ENCODE results near the gene SOX21. TPM values are rescaled to one million over a fixed set of nuclear protein-coding genes. Genes with fewer than 3 reads are reported as not detected.

Gene SOX21
- total RNA-seq, 1 donor from 2014 or later, result not detected

DNA sequence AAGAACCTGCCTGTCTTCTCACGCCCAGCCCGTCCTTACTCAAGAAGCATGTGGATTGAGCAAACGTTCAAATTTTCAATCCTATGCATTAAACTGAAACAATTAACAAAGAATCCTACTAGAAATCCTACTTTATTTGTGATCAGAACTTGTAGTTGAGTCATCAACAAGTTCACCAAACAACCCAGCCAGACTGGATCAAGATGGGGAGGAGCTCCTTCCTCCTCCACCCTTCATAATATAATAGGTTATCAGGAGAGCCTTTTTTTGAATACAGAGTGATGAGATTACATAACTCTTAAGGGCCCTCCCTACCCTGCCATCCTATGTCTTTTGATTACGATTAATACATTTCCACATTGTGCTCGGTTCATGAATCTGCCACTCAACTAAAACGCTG lies 32.7 kb downstream of the SOX21 start:
- TF ChIP-seq CTCF (IDR thresholded peaks at IDR 0.05), result no peak
- Mint-ChIP-seq H3K36me3 (ENCODE audit: unreplicated experiment) (no peaks in the 10 kb centered on the region), H3K27me3 (ENCODE audit: unreplicated experiment) (peaks cover 65% of the 10 kb centered on the region), H3K9me3 (ENCODE audit: unreplicated experiment) (peaks cover 5% of the 10 kb centered on the region), H3K4me3 (ENCODE audit: unreplicated experiment) (no peak overlapping the region), H3K27ac (ENCODE audit: unreplicated experiment) (no peak overlapping the region), H3K4me1 (ENCODE audit: unreplicated experiment) (no peaks in the 10 kb centered on the region)
- no peak for DNase-seq (ENCODE audit: extremely low spot score, unreplicated experiment)

DNA sequence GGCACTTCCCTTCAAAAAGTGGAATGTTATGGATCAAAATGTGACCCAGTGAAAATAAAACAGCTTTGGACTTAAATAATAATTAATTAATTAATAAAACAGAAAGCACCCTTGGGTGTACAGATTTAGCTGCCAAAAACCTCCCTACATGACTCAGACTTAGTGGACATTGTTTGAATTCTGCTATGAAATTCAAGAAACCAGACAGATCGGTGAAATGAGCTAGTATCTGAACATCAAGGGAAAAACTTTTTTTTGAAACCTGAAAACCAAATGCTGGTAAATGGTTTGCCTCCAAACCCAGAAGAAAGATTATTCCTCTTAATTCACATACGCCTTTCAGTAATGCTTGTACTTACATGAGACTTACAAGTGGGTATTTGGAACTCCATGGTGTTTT lies 33.5 kb downstream of the SOX21 start:
- no peaks in the 10 kb centered on the region for H3K4me1 Mint-ChIP-seq (ENCODE audit: unreplicated experiment)
- no peak for TF ChIP-seq CTCF (IDR thresholded peaks at IDR 0.05)
- H3K4me3 Mint-ChIP-seq (ENCODE audit: unreplicated experiment), result no peak overlapping the region
- H3K27me3 Mint-ChIP-seq (ENCODE audit: unreplicated experiment), result peaks cover 71% of the 10 kb centered on the region
- H3K36me3 Mint-ChIP-seq (ENCODE audit: unreplicated experiment), result no peaks in the 10 kb centered on the region
- no peak overlapping the region for H3K27ac Mint-ChIP-seq (ENCODE audit: unreplicated experiment)
- DNase-seq (ENCODE audit: extremely low spot score, unreplicated experiment), result no peak
- H3K9me3 Mint-ChIP-seq (ENCODE audit: unreplicated experiment), result peaks cover 5% of the 10 kb centered on the region

DNA sequence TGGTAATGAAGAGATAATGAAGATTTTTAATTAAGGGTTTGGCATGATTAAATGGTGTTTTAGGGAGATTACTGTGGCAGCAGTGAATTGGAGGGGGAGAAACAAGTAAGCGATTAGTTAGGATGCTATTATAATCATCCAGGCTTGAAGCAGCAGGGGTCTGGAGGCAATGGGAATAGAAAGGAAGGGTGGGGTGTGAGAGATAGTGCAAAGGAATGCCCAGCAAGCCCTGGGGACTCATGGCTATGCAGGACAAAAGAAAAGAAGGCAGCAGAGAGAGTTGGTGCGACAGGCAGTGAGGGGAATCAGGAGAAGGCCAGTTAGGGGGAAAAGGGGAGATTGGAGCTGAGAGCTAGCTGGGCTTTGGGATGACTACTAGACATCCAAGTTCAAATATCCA lies 34.5 kb downstream of the SOX21 start:
- no peak for DNase-seq (ENCODE audit: extremely low spot score, unreplicated experiment)
- no peaks in the 10 kb centered on the region for H3K36me3 Mint-ChIP-seq (ENCODE audit: unreplicated experiment)
- H3K27me3 Mint-ChIP-seq (ENCODE audit: unreplicated experiment), result peaks cover 67% of the 10 kb centered on the region
- H3K4me3 Mint-ChIP-seq (ENCODE audit: unreplicated experiment), result no peak overlapping the region
- H3K4me1 Mint-ChIP-seq (ENCODE audit: unreplicated experiment), result no peaks in the 10 kb centered on the region
- H3K9me3 Mint-ChIP-seq (ENCODE audit: unreplicated experiment), result peaks cover 5% of the 10 kb centered on the region
- no peak for TF ChIP-seq CTCF (IDR thresholded peaks at IDR 0.05)
- H3K27ac Mint-ChIP-seq (ENCODE audit: unreplicated experiment), result no peak overlapping the region

DNA sequence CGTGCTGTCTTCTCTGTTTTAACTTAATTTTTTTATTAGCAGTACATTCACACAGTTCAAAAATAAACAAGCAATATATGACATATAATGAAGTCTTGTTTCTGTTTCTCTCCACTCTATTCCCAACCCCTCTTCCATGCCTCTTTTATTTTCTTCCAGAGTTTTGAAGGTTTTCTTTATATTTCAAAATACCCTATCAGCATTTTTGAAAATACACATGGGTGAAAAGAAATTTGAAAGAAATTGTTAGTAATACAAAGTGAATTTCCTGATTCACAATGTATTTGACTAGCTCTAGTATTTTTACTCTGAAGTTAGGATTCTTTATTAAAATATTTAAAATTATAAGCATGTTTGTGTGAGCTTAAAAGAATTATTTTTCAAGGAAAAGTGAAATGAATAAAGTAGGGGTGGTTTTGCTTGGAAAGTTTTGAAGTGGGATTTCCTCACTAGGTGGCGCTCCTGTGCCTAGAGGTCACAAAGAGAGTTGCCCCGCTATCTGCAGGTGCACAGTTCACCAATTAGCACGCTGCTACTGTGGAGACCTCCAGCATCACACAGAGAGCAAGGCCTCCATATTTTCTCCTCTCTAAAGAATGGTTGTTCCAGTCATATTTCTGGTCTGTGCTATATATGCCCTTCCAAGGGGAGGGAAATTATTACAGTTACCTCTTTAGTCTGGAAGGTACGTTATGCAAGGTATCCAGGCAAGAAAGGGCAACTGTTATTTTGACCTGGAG lies 37.6 kb downstream of the SOX21 start:
- Mint-ChIP-seq H3K4me1 (ENCODE audit: unreplicated experiment) (no peaks in the 10 kb centered on the region), H3K4me3 (ENCODE audit: unreplicated experiment) (no peak overlapping the region)

DNA sequence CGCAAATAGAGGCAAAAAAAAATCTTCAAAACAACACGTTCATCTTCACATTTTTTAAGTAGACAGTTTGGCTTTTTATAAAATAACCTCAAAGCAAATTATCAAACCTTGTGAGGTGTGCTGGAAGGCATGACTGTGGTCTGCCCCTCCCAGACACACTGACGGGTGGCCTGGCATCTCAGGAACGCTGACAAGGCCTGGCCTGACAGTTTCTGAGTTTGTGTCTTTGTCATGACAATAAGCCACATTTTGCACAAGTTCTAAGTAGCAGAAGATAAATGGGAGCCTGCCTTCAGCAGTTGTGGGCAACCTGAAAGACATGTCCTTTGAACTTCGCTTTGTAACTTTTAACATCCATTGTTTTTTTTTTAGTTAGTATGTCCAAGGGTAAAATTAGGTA lies 38.5 kb downstream of the SOX21 start:
- no peak for TF ChIP-seq CTCF (IDR thresholded peaks at IDR 0.05)
- Mint-ChIP-seq H3K9me3 (ENCODE audit: unreplicated experiment) (no peaks in the 10 kb centered on the region), H3K4me1 (ENCODE audit: unreplicated experiment) (no peaks in the 10 kb centered on the region), H3K36me3 (ENCODE audit: unreplicated experiment) (no peaks in the 10 kb centered on the region), H3K27ac (ENCODE audit: unreplicated experiment) (no peak overlapping the region), H3K4me3 (ENCODE audit: unreplicated experiment) (no peak overlapping the region), H3K27me3 (ENCODE audit: unreplicated experiment) (peaks cover 60% of the 10 kb centered on the region)
- no peak for DNase-seq (ENCODE audit: extremely low spot score, unreplicated experiment)

More for the DNA sequence above, 37.6 kb downstream of the SOX21 start:
- Mint-ChIP-seq H3K9me3 (ENCODE audit: unreplicated experiment) (peaks cover 5% of the 10 kb centered on the region), H3K27ac (ENCODE audit: unreplicated experiment) (no peak overlapping the region), H3K27me3 (ENCODE audit: unreplicated experiment) (peaks cover 63% of the 10 kb centered on the region), H3K36me3 (ENCODE audit: unreplicated experiment) (no peaks in the 10 kb centered on the region)
- DNase-seq (ENCODE audit: extremely low spot score, unreplicated experiment), result no peak
- TF ChIP-seq CTCF (IDR thresholded peaks at IDR 0.05), result peak; percentile 71
